H1 (cell line): Measurements from ENCODE around the gene EGF. TPM values are rescaled to one million over a fixed set of nuclear protein-coding genes. Genes with fewer than 3 reads are reported as not detected.

Experiments
- CTCF ChIA-PET: fragments of 300-600 bp; sonication (Branson Sonifier 250); formaldehyde crosslinking; loops from one replicate; lab custom pipeline; 2021; ENCODE audit not compliant: partially characterized antibody; lab: Charles Lee
- POLR2A ChIA-PET: fragments of 300-600 bp; sonication (Branson Sonifier 250); formaldehyde crosslinking; loops from one replicate; lab custom pipeline; 2021; ENCODE audit warnings: inconsistent platforms; ENCODE audit not compliant: partially characterized antibody; lab: Charles Lee
- DNase-seq, 2 experiments: peaks; one replicate each; pipeline versions ENCODE4 v3.0.0 to v3.0.0-alpha.2; 2010 to 2022; ENCODE audit warnings: low spot score in 2 of 2, low read depth in 1 of 2, mixed read lengths in 1 of 2
- FAIRE-seq: peaks from 2 replicates; lab custom pipeline; 2011; peaks lifted over from hg19 to GRCh38; lab: Jason Lieb, UNC
- H2AFZ ChIP-seq: 2 replicates; pipeline ENCODE4 v1.8.1; 2012; ENCODE audit warnings: low read length, inconsistent platforms
- H2AK5ac ChIP-seq: 2 replicates; pipeline ENCODE4 v1.6.1; 2013; ENCODE audit warnings: low read depth, low read length
- H2BK120ac ChIP-seq: replicated peaks from 2 replicates; pipeline ENCODE3; 2013; ENCODE audit warnings: low read depth, low read length, inconsistent platforms
- H2BK12ac ChIP-seq: 2 replicates; pipeline ENCODE4 v1.6.1; 2013; ENCODE audit warnings: low read depth, low read length
- H2BK15ac ChIP-seq: 2 replicates; pipeline ENCODE4 v1.6.1; 2013; ENCODE audit warnings: low read length
- H2BK20ac ChIP-seq: 2 replicates; pipeline ENCODE4 v1.6.1; 2013; ENCODE audit warnings: low read length
- H2BK5ac ChIP-seq: 2 replicates; pipeline ENCODE4 v1.6.1; 2013; ENCODE audit warnings: low read depth, low read length
- H3K14ac ChIP-seq: 2 replicates; pipeline ENCODE4 v1.6.1; 2013; ENCODE audit warnings: inconsistent platforms; ENCODE audit not compliant: insufficient read length
- H3K18ac ChIP-seq: 2 replicates; pipeline ENCODE4 v1.6.1; 2013; ENCODE audit warnings: low read length; ENCODE audit errors: extremely low read depth
- H3K23ac ChIP-seq: 2 replicates; pipeline ENCODE4 v1.6.1; 2013; ENCODE audit warnings: inconsistent platforms; ENCODE audit not compliant: insufficient read length
- H3K23me2 ChIP-seq: 2 replicates; pipeline ENCODE4 v1.6.1; 2013; ENCODE audit warnings: low read depth, low read length
- H3K27ac ChIP-seq: 2 replicates; pipeline ENCODE4 v1.6.1; 2011; ENCODE audit warnings: low read depth, low read length, inconsistent platforms
- H3K27me3 ChIP-seq, 4 experiments: replicated peaks in 1 of 4; 1 replicate in 1 of 4; 2 replicates in 3 of 4; pipeline versions ENCODE4 v1.6.1 to v1.8.1; 2011 to 2013; ENCODE audit warnings: low read length in 3 of 4, mild to moderate bottlenecking in 3 of 4, inconsistent platforms in 2 of 4, mixed read lengths in 2 of 4, moderate library complexity in 1 of 4; ENCODE audit not compliant: control insufficient read depth in 3 of 4, insufficient read depth in 3 of 4; ENCODE audit errors: extremely low read depth in 1 of 4
- H3K36me3 ChIP-seq, 4 experiments: 2 replicates each; pipeline versions ENCODE4 v1.6.1 to v1.8.1; 2011 to 2013; ENCODE audit warnings: mild to moderate bottlenecking in 4 of 4, low read length in 3 of 4, moderate library complexity in 2 of 4, control low read depth in 1 of 4, inconsistent platforms in 1 of 4; ENCODE audit not compliant: insufficient read depth in 4 of 4, control insufficient read depth in 2 of 4
- H3K4ac ChIP-seq: replicated peaks from 2 replicates; pipeline ENCODE3; 2013; ENCODE audit warnings: low read length, low read depth, mixed read lengths, inconsistent platforms; ENCODE audit not compliant: insufficient read length
- H3K4me1 ChIP-seq, 4 experiments: replicated peaks in 1 of 4; 1 replicate in 1 of 4; 2 replicates in 3 of 4; pipeline versions ENCODE4 v1.6.1 to v1.8.1; 2011 to 2013; ENCODE audit warnings: low read length in 3 of 4, inconsistent platforms in 2 of 4, mixed read lengths in 1 of 4; ENCODE audit not compliant: insufficient read depth in 4 of 4, control insufficient read depth in 3 of 4
- H3K4me2 ChIP-seq, 2 experiments: 2 replicates each; pipeline versions ENCODE4 v1.6.1 to v1.8.1; 2011 to 2013; ENCODE audit warnings: low read depth in 2 of 2, low read length in 2 of 2, control low read depth in 1 of 2, inconsistent platforms in 1 of 2, mild to moderate bottlenecking in 1 of 2; ENCODE audit not compliant: insufficient read depth in 1 of 2
- H3K4me3 ChIP-seq, 4 experiments: fragments of 200-600, 300-600 bp in 1 of 4; sonication (generic), shearing (Covaris generic), sonication (Bioruptor Twin) in 1 of 4; 2 replicates each; pipeline versions ENCODE4 v1.5.1 to v1.8.1; 2011 to 2016; ENCODE audit warnings: low read length in 4 of 4, low read depth in 3 of 4, control low read depth in 2 of 4, inconsistent platforms in 2 of 4, mild to moderate bottlenecking in 2 of 4, mixed read lengths in 1 of 4, moderate library complexity in 1 of 4; ENCODE audit not compliant: insufficient read depth in 2 of 4; ENCODE audit errors: extremely low read depth in 1 of 4
- H3K56ac ChIP-seq: replicated peaks from 2 replicates; pipeline ENCODE3; 2013; ENCODE audit warnings: low read depth, mild to moderate bottlenecking, mixed read lengths, low read length, inconsistent platforms; ENCODE audit not compliant: insufficient read length
- H3K79me1 ChIP-seq: 2 replicates; pipeline ENCODE4 v1.6.1; 2013; ENCODE audit warnings: low read depth, low read length, control low read depth
- H3K79me2 ChIP-seq, 2 experiments: 2 replicates each; pipeline versions ENCODE4 v1.6.1 to v1.8.1; 2012 to 2013; ENCODE audit warnings: low read length in 2 of 2, mild to moderate bottlenecking in 2 of 2, inconsistent platforms in 1 of 2; ENCODE audit not compliant: insufficient read depth in 2 of 2, control insufficient read depth in 1 of 2
- H3K9ac ChIP-seq, 4 experiments: replicated peaks in 1 of 4; 1 replicate in 1 of 4; 2 replicates in 3 of 4; pipeline versions ENCODE4 v1.6.1 to v1.8.1; 2011 to 2013; ENCODE audit warnings: low read depth in 3 of 4, low read length in 3 of 4, control low read depth in 2 of 4, mild to moderate bottlenecking in 2 of 4, moderate library complexity in 2 of 4, inconsistent platforms in 1 of 4; ENCODE audit errors: extremely low read depth in 1 of 4
- H3K9me3 ChIP-seq, 2 experiments: 2 replicates each; pipeline versions ENCODE4 v1.6.1 to v1.8.1; 2012 to 2013; ENCODE audit warnings: mild to moderate bottlenecking in 2 of 2, moderate library complexity in 2 of 2, control low read depth in 1 of 2, inconsistent platforms in 1 of 2, low read depth in 1 of 2, low read length in 1 of 2, mixed read lengths in 1 of 2; ENCODE audit not compliant: insufficient read depth in 2 of 2
- H4K20me1 ChIP-seq, 2 experiments: replicated peaks in 1 of 2; 2 replicates each; pipeline versions ENCODE3 to v1.8.1; 2011 to 2013; ENCODE audit warnings: inconsistent platforms in 2 of 2, low read length in 2 of 2, mild to moderate bottlenecking in 1 of 2; ENCODE audit not compliant: insufficient read depth in 2 of 2, control insufficient read depth in 1 of 2
- H4K5ac ChIP-seq: 2 replicates; pipeline ENCODE4 v1.6.1; 2013; ENCODE audit warnings: low read length, low read depth, mixed read lengths, inconsistent platforms; ENCODE audit not compliant: insufficient read length
- H4K8ac ChIP-seq: 2 replicates; pipeline ENCODE4 v1.8.0; 2013; ENCODE audit warnings: mild to moderate bottlenecking, moderate library complexity, low read length, inconsistent platforms; ENCODE audit not compliant: insufficient read depth; ENCODE audit errors: extremely low read depth
- H4K91ac ChIP-seq: replicated peaks from 2 replicates; pipeline ENCODE3; 2013; ENCODE audit warnings: low read length, mixed read lengths, inconsistent platforms; ENCODE audit not compliant: insufficient read length
- CEBPB ChIP-seq: IDR thresholded peaks from 2 replicates; pipeline ENCODE4 v1.6.1; 2012; ENCODE audit warnings: low read depth, low read length
- CHD1 ChIP-seq: IDR thresholded peaks from 2 replicates; pipeline ENCODE4 v1.6.1; 2012; ENCODE audit warnings: low read depth, low read length, improper control_type of control experiment
- CREB1 ChIP-seq: IDR thresholded peaks from 2 replicates; pipeline ENCODE4 v1.6.1; 2012; ENCODE audit warnings: inconsistent platforms
- E2F6 ChIP-seq: IDR thresholded peaks from 2 replicates; pipeline ENCODE4 v1.6.1; 2012; ENCODE audit warnings: inconsistent platforms
- EGR1 ChIP-seq: IDR thresholded peaks from 2 replicates; pipeline ENCODE4 v1.6.1; 2011; ENCODE audit warnings: low read depth, low read length, borderline replicate concordance
- EP300 ChIP-seq, 2 experiments: IDR thresholded peaks; 1 replicate in 1 of 2; 2 replicates in 1 of 2; pipeline ENCODE4 v1.6.1; 2011 to 2012; ENCODE audit warnings: low read depth in 2 of 2, low read length in 2 of 2, mild to moderate bottlenecking in 2 of 2, borderline replicate concordance in 1 of 2, inconsistent platforms in 1 of 2, moderate library complexity in 1 of 2
- EZH2 ChIP-seq: fragments of 200-600 bp; sonication (generic); IDR thresholded peaks from 2 replicates; pipeline ENCODE4 v1.7.1; 2012; ENCODE audit warnings: low read depth, mild to moderate bottlenecking, moderate library complexity, low read length, inconsistent platforms; ENCODE audit not compliant: severe bottlenecking
- KDM1A ChIP-seq: fragments of 200-600, 300-600 bp; sonication (generic); IDR thresholded peaks from 2 replicates; pipeline ENCODE4 v1.7.1; 2016; ENCODE audit warnings: mild to moderate bottlenecking, low read length, borderline replicate concordance
- MAFK ChIP-seq: IDR thresholded peaks from 2 replicates; pipeline ENCODE4 v1.6.1; 2012; ENCODE audit warnings: low read depth, mild to moderate bottlenecking, improper control_type of control experiment, low read length
- POLR2A ChIP-seq, 2 experiments: IDR thresholded peaks; 1 replicate in 1 of 2; 2 replicates in 1 of 2; pipeline ENCODE4 v1.6.1; 2011; ENCODE audit warnings: low read depth in 2 of 2, low read length in 2 of 2, mild to moderate bottlenecking in 2 of 2; ENCODE audit errors: control extremely low read depth in 1 of 2
- RBBP5 ChIP-seq: IDR thresholded peaks from 2 replicates; pipeline ENCODE4 v1.7.1; 2012; ENCODE audit warnings: low read depth, mild to moderate bottlenecking, inconsistent platforms, low read length, moderate library complexity, borderline replicate concordance
- RXRA ChIP-seq: IDR thresholded peaks from 2 replicates; pipeline ENCODE4 v1.6.1; 2011; ENCODE audit warnings: low read depth, mild to moderate bottlenecking, low read length, moderate library complexity; ENCODE audit not compliant: insufficient read depth
- SIX5 ChIP-seq: IDR thresholded peaks from 2 replicates; pipeline ENCODE4 v1.6.1; 2011; ENCODE audit warnings: mild to moderate bottlenecking, low read depth, low read length
- SP2 ChIP-seq: IDR thresholded peaks from 2 replicates; pipeline ENCODE4 v1.6.1; 2012; ENCODE audit warnings: mild to moderate bottlenecking, low read length, inconsistent platforms
- TAF1 ChIP-seq: IDR thresholded peaks from 2 replicates; pipeline ENCODE4 v1.6.1; 2011; ENCODE audit warnings: mild to moderate bottlenecking, low read depth, low read length
- WGBS, 2 experiments: shearing (Covaris generic) in 1 of 2; methylation state at CpG; one replicate each; pipeline versions ENCODE4 v1.1.6 to v1.1.7; 2013 to 2015; ENCODE audit warnings: low lambda C conversion rate in 2 of 2, mixed read lengths in 2 of 2, inconsistent platforms in 1 of 2, low coverage in 1 of 2, missing lambda C conversion rate in 1 of 2; ENCODE audit not compliant: insufficient replicate concordance in 2 of 2, insufficient coverage in 1 of 2, insufficient read length in 1 of 2; ENCODE audit errors: extremely low coverage in 1 of 2, missing lambda C conversion rate in 1 of 2; 5-methylcytosine and 5-hydroxymethylcytosine counted together
- polyA plus RNA-seq, 7 experiments: library from polyadenylated mRNA; depleted of rRNA in 3 of 7; stranded (reverse) in 5 of 7; unstranded in 2 of 7; fragments of >200 nt in 5 of 7; fragments of 200-250 nt in 2 of 7; gene quantifications; 1 replicate in 5 of 7; 2 replicates in 1 of 7; 4 replicates in 1 of 7; pipeline versions ENCODE4 v1.2.1 to v1.2.3, GENCODE V29; 2011 to 2013; ENCODE audit warnings: missing spikeins in 2 of 7, mixed read lengths in 2 of 7
- total RNA-seq: library from RNA; stranded (reverse); fragmentation: NEBNext Ultra II Directional; extraction: Animal tissue kit (Norgen Biotek cat#: 25700); gene quantifications from 2 replicates; pipeline ENCODE4 v1.2.1, GENCODE V29; 2021

EGF gene
- total and polyA plus RNA-seq, 2 of the 8 experiments (the other 6 are each of a cell fraction or from before 2014, with no cell fraction given) = 1.5 to 2.6 TPM

GRCh38 chr4:110058677-110059076, 146.0 kb downstream of the EGF start:
- Histone ChIP-seq H3K4me2 (no peak overlapping the region), H2AFZ (no peak overlapping the region), H3K23me2 (no peaks in the 10 kb centered on the region), H3K4me3 (no peak overlapping the region), H4K91ac (no peak overlapping the region), H3K14ac (no peak overlapping the region), H3K4ac (no peak overlapping the region), H2AK5ac (no peak overlapping the region), H3K23ac (no peak overlapping the region), H3K27ac (no peak overlapping the region), H3K18ac (no peak overlapping the region), H2BK5ac (no peak overlapping the region), H3K9me3 (no peaks in the 10 kb centered on the region), H2BK12ac (no peak overlapping the region), H3K36me3 (no peaks in the 10 kb centered on the region), H2BK15ac (no peak overlapping the region), H2BK120ac (no peak overlapping the region), H4K8ac (no peak overlapping the region), H3K9ac (no peak overlapping the region), H3K79me2 (no peaks in the 10 kb centered on the region), H3K56ac (no peak overlapping the region), H2BK20ac (no peak overlapping the region), H4K20me1 (no peaks in the 10 kb centered on the region), H3K79me1 (no peaks in the 10 kb centered on the region; the same call in 1 of the 2 replicates), H3K27me3 (peaks cover 0 to 1% (median 0%) of the 10 kb centered on the region in 4 experiments; a peak in 1 of 7 replicates), H3K4me1 (no peaks in the 10 kb centered on the region), H4K5ac (no peak overlapping the region)
- ChIA-PET POLR2A (no interaction called here), CTCF (interaction anchor here (1.0 to 2.1 kb wide), 3 partner anchors 9 to 307 kb away, joined by 3 to 15 read pairs (median 6); no protein-coding TSS in a partner anchor)
- 87% methylated on average over 1 of the region's 1 CpG; no CpG with 5 or more reads in 1 of the 2 experiments for WGBS, 2 experiments
- FAIRE-seq (no peak), DNase-seq (no peak)
- TF ChIP-seq POLR2A (IDR thresholded peaks at IDR 0.05; ENCODE audit: control extremely low read depth in 1 of 2, low read depth in 2 of 2, low read length in 2 of 2) (no peak), CREB1 (no peak), SP2 (no peak), RXRA (no peak), SIX5 (no peak), CHD1 (no peak), TAF1 (no peak), RBBP5 (no peak), EZH2 (no peak), E2F6 (no peak), EGR1 (no peak), CEBPB (no peak), MAFK (no peak), EP300 (IDR thresholded peaks at IDR 0.05; ENCODE audit: borderline replicate concordance in 1 of 2, low read depth in 2 of 2, low read length in 2 of 2) (no peak), KDM1A (no peak)
